Effector CD8-positive, alpha-beta T cell (primary cell): Measurements from ENCODE around the gene SLC4A4.

Source experiments
- DNase-seq: peaks from one replicate; lab custom pipeline; 2025; lab: John Stamatoyannopoulos, UW

Gene SLC4A4

GRCh38 chr4:71595576-71596108 is 256.8 kb downstream of the SLC4A4 start:
- no peak for DNase-seq

GRCh38 chr4:71599578-71599977 is 260.8 kb downstream of the SLC4A4 start:
- no peak for DNase-seq

DNA sequence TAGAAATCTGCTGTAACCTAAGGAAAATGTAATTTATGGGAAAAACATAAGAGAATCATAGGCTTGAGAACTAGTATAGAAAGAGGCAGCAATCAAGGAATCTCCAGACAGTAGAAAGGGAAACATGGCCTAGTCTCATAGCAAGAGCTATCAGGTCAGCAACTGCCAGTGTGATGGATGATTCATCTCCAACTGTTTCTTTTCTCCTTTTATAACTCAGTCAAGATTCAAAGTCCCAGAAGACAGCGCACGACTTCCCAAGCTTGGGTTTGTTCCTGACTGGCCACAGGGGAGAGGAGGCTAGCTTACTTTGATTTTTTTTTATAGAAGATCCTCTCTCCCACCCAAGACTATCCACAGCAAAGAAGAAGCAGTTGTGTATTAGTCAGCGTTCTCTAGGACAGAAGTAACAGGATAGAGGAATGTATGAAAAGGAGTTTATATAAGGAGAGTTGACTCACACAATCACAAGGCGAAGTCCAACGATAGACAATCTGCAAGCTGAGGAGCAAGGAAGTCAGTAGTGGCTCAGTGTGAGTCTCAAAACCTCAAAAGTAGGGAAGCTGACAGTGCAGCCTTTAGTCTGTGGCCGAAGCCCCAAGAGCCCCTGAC is 263.6 kb downstream of the SLC4A4 start:
- no peak for DNase-seq

- DNase-seq, result no peak
Observed at GRCh38 chr4:71604785-71605184, 266.0 kb downstream of the SLC4A4 start.

DNA sequence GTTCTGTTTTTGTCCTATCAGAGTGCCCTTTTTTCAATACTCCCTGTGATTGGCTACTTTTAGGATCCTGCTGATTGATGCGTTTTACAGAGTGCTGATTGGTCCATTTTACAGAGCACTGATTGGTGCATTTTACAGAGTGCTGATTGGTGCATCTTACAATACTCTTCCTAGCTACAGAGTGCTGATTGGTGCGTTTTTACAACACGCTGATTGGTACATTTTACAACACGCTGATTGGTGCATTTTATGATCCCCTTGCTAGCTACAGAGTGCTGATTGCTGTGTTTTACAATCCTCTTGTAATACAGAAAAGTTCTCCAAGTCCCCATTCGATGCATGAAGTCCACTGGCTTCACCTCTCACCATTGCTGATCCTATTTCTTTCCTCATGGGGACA is 268.3 kb downstream of the SLC4A4 start:
- DNase-seq, result no peak

- no peak for DNase-seq
Observed at GRCh38 chr4:71607780-71608677, 269.2 kb downstream of the SLC4A4 start.

- DNase-seq, result no peak
Observed at GRCh38 chr4:71608678-71609071, 269.9 kb downstream of the SLC4A4 start.

GRCh38 chr4:71609167-71609566 is 270.3 kb downstream of the SLC4A4 start:
- no peak for DNase-seq

DNA sequence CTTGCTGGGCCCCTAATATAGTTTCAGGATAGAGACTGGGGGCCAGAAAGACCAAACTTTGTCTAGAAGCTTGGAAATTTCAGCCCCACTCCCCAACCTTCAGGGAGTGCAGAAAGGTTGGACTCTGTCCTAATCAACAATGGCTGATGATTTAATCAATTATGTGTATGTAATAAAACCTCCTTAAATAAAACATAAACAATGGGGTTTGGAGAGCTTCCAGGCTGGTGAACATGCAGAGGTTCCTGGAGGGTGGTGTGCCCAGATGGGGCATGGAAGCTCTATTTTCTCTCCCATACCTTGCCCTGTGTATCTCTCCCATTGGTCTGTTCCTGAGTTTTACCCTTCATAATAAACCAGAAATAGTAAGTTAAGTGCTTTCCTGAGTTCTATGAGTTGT is 270.8 kb downstream of the SLC4A4 start:
- no peak for DNase-seq

DNA sequence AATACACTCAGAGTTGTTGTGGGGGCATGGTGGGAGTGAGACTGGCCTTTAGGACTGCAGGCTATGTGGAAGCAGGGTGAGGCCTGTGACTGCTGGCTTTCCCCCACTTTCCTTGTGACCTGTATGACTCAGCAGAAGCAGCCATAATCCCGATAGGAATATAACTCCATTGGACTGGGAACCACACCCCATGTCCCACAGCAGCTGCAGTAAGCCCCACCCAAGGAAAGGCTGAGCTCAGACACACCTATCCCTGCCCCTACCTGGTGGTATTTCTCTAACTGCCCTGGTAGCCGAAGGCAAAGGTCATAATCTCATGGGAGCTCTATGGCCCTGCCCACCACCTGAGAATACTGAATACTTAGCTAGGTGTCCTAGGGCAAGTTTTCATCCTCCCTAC is 275.8 kb downstream of the SLC4A4 start:
- DNase-seq, result no peak

DNA sequence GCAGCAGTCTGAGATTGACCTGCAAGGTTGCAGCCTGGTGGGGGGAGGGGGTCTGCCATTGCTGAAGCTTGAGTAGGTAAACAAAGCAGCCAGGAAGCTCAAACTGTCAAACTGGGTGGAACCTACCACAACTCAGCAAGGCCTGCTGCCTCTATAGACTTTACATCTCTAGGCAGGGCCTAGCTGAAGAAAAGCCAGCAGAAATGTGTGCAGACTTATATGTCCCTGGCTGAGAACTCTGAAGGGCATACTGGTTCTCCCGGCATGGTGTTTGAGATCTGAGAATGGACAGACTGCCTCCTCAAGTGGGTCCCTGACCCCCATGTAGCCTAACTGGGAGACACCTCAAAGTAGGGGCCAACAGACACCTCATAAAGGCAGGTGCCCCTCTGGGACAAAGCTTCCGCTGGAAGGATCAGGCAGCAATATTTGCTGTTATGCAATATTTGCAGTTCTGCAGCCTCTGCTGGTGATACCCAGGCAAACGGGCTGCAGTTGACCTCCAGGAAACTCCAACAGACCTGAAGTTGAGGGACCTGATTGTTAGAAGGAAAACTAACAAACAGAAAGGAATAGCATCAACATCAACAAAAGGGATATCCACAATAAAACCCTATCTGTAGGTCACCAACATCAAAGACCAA is 277.5 kb downstream of the SLC4A4 start:
- DNase-seq, result no peak
